ENCODE measurements around the gene CACNG6. TPM values are rescaled to one million over a fixed set of nuclear protein-coding genes. Genes with fewer than 3 reads are reported as not detected.

Gene CACNG6
- total and polyA plus RNA-seq, 8 donors, result not detected

DNA sequence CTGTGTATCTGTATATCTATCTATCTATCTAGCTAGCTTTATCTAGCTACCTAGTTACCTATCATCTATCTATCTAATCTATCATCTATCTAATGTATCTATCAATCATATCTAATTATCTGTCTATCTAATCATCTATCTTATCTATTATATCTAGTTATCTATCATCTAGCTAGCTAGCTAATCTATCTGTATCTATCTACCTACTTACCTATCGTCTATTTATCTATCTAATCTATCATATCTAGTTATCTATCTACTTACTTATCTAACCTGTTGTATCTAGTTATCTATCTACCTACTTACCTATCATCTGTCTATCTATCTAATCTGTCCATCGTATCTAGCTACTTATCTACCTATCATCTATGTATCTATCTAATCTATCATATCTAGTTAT is 54.3 kb downstream of the CACNG6 start:
- WGBS, 2 donors, result 28 to 43% methylated on average over 2 of the region's 2 CpGs
- Histone ChIP-seq H3K27me3 (no peaks in the 10 kb centered on the region), H3K9me3 (no peaks in the 10 kb centered on the region), H3K4me3 (no peak overlapping the region), H3K36me3 (no peaks in the 10 kb centered on the region), H3K4me1 (no peaks in the 10 kb centered on the region), H3K27ac (no peak overlapping the region)
- FAIRE-seq (no peak), DNase-seq (no peak), ATAC-seq (no peak)
- intact Hi-C loops (cut with DNase I), result no loop called here
- TF ChIP-seq, protein P1, sequence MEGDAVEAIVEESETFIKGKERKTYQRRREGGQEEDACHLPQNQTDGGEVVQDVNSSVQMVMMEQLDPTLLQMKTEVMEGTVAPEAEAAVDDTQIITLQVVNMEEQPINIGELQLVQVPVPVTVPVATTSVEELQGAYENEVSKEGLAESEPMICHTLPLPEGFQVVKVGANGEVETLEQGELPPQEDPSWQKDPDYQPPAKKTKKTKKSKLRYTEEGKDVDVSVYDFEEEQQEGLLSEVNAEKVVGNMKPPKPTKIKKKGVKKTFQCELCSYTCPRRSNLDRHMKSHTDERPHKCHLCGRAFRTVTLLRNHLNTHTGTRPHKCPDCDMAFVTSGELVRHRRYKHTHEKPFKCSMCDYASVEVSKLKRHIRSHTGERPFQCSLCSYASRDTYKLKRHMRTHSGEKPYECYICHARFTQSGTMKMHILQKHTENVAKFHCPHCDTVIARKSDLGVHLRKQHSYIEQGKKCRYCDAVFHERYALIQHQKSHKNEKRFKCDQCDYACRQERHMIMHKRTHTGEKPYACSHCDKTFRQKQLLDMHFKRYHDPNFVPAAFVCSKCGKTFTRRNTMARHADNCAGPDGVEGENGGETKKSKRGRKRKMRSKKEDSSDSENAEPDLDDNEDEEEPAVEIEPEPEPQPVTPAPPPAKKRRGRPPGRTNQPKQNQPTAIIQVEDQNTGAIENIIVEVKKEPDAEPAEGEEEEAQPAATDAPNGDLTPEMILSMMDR (IDR thresholded peaks at IDR 0.05), result no peak

GRCh38 chr19:54047616-54048015 is 56.2 kb downstream of the CACNG6 start:
- FAIRE-seq, result no peak

More at GRCh38 chr19:54047616-54048015, 56.2 kb downstream of the CACNG6 start:
- DNase-seq, result no peak
- H3K9me3 ChIP-seq, result no peaks in the 10 kb centered on the region
- H3K36me3 ChIP-seq, result no peaks in the 10 kb centered on the region
- intact Hi-C loops (cut with DNase I), result no loop called here
- TF ChIP-seq, protein P1 (IDR thresholded peaks at IDR 0.05), result no peak
- no peak for ATAC-seq
- 58 to 67% methylated on average over 4 of the region's 4 CpGs for WGBS, 2 donors
- no peak overlapping the region for H3K4me3 ChIP-seq
- no peaks in the 10 kb centered on the region for H3K4me1 ChIP-seq
- H3K27me3 ChIP-seq, result no peaks in the 10 kb centered on the region
- H3K27ac ChIP-seq, result no peak overlapping the region

Other genes starting within 250 kb of the CACNG6 start
- under 1 TPM in 5 of 6 donors, not detected in 1; 0.08 to 0.81 (median 0.32) TPM for gene NLRP12, start 167.3 kb upstream of the CACNG6 start, total RNA-seq
- gene NLRP12, start 167.3 kb upstream of the CACNG6 start, polyA plus RNA-seq, result under 1 TPM; 0.02 to 0.19 TPM
- 10 to 100 TPM; 21.5 to 57.6 (median 31.0) TPM for gene MYADM, start 123.8 kb upstream of the CACNG6 start, total RNA-seq
- gene MYADM, start 123.8 kb upstream of the CACNG6 start, polyA plus RNA-seq, result 10 to 100 TPM; 14.0 to 40.6 TPM
- under 1 TPM in 5 of 6 donors, not detected in 1; 0.16 to 0.38 (median 0.18) TPM for gene PRKCG, start 109.4 kb upstream of the CACNG6 start, total RNA-seq
- gene PRKCG, start 109.4 kb upstream of the CACNG6 start, polyA plus RNA-seq, result 1 to 10 TPM in 1 of 2 donors, under 1 TPM in 1; 0.99 to 2.2 TPM
- under 1 TPM in 2 of 6 donors, not detected in 4; 0.04 to 0.09 TPM for gene CACNG7, start 82.4 kb upstream of the CACNG6 start, total RNA-seq
- under 1 TPM; 0.02 to 0.08 TPM for gene CACNG7, start 82.4 kb upstream of the CACNG6 start, polyA plus RNA-seq
- under 1 TPM in 5 of 6 donors, not detected in 1; under 0.01 to 0.06 (median 0.03) TPM for gene CACNG8, start 28.7 kb upstream of the CACNG6 start, total RNA-seq
- gene CACNG8, start 28.7 kb upstream of the CACNG6 start, polyA plus RNA-seq, result under 1 TPM; 0.02 to 0.04 TPM
- gene VSTM1, start 72.3 kb downstream of the CACNG6 start, total RNA-seq, result not detected
- gene VSTM1, start 72.3 kb downstream of the CACNG6 start, polyA plus RNA-seq, result not detected
- gene TARM1, start 89.7 kb downstream of the CACNG6 start, total RNA-seq, result not detected
- not detected for gene TARM1, start 89.7 kb downstream of the CACNG6 start, polyA plus RNA-seq
- gene OSCAR, start 109.2 kb downstream of the CACNG6 start, total RNA-seq, result 1 to 10 TPM in 2 of 6 donors, under 1 TPM in 3, not detected in 1; 0.41 to 3.2 (median 0.84) TPM
- 1 to 10 TPM; 1.0 to 1.1 TPM for gene OSCAR, start 109.2 kb downstream of the CACNG6 start, polyA plus RNA-seq
- gene NDUFA3, start 111.2 kb downstream of the CACNG6 start, total RNA-seq, result 10 to 100 TPM; 27.7 to 52.1 (median 45.1) TPM
- 100 to 1,000 TPM; 107 to 166 TPM for gene NDUFA3, start 111.2 kb downstream of the CACNG6 start, polyA plus RNA-seq
- gene TFPT, start 124.0 kb downstream of the CACNG6 start, total RNA-seq, result 1 to 10 TPM; 3.8 to 8.8 (median 5.0) TPM
- 10 to 100 TPM; 16.1 to 16.6 TPM for gene TFPT, start 124.0 kb downstream of the CACNG6 start, polyA plus RNA-seq
- 10 to 100 TPM; 14.4 to 27.2 (median 19.5) TPM for gene PRPF31, start 124.1 kb downstream of the CACNG6 start, total RNA-seq
- 10 to 100 TPM; 45.0 to 47.1 TPM for gene PRPF31, start 124.1 kb downstream of the CACNG6 start, polyA plus RNA-seq
- gene CNOT3, start 146.1 kb downstream of the CACNG6 start, total RNA-seq, result 10 to 100 TPM; 16.8 to 28.5 (median 21.3) TPM
- gene CNOT3, start 146.1 kb downstream of the CACNG6 start, polyA plus RNA-seq, result 10 to 100 TPM; 39.0 to 40.0 TPM
- gene LENG1, start 168.1 kb downstream of the CACNG6 start, total RNA-seq, result 1 to 10 TPM; 2.1 to 5.1 (median 4.4) TPM
- gene LENG1, start 168.1 kb downstream of the CACNG6 start, polyA plus RNA-seq, result 1 to 10 TPM; 9.6 to 9.7 TPM
- gene TMC4, start 181.5 kb downstream of the CACNG6 start, total RNA-seq, result 10 to 100 TPM; 51.8 to 66.5 (median 56.2) TPM
- 10 to 100 TPM; 80.0 to 88.9 TPM for gene TMC4, start 181.5 kb downstream of the CACNG6 start, polyA plus RNA-seq
- 10 to 100 TPM; 18.8 to 47.2 (median 27.3) TPM for gene MBOAT7, start 197.9 kb downstream of the CACNG6 start, total RNA-seq
- gene MBOAT7, start 197.9 kb downstream of the CACNG6 start, polyA plus RNA-seq, result 10 to 100 TPM; 32.6 to 34.7 TPM
- gene TSEN34, start 199.7 kb downstream of the CACNG6 start, total RNA-seq, result 10 to 100 TPM; 16.8 to 24.7 (median 19.4) TPM
- 10 to 100 TPM; 19.5 to 33.3 TPM for gene TSEN34, start 199.7 kb downstream of the CACNG6 start, polyA plus RNA-seq
- gene RPS9, start 209.2 kb downstream of the CACNG6 start, total RNA-seq, result 1,000 to 10,000 TPM in 4 of 6 donors, 100 to 1,000 TPM in 2; 815 to 1,921 (median 1,191) TPM
- gene RPS9, start 209.2 kb downstream of the CACNG6 start, polyA plus RNA-seq, result 1,000 to 10,000 TPM; 2,302 to 2,340 TPM
- gene LILRB3, start 231.4 kb downstream of the CACNG6 start, total RNA-seq, result 1 to 10 TPM in 3 of 6 donors, under 1 TPM in 3; 0.47 to 5.6 (median 1.6) TPM
- gene LILRB3, start 231.4 kb downstream of the CACNG6 start, polyA plus RNA-seq, result 1 to 10 TPM; 1.3 to 2.4 TPM

All from pancreas (tissue), 10 donors.